ENCODE measurements around the gene LRCOL1. TPM values are rescaled to one million over a fixed set of nuclear protein-coding genes. Genes with fewer than 3 reads are reported as not detected.

The LRCOL1 gene
- total and polyA plus RNA-seq, 2 experiments from 2014 or later: 1.7 TPM; not detected in 1

DNA sequence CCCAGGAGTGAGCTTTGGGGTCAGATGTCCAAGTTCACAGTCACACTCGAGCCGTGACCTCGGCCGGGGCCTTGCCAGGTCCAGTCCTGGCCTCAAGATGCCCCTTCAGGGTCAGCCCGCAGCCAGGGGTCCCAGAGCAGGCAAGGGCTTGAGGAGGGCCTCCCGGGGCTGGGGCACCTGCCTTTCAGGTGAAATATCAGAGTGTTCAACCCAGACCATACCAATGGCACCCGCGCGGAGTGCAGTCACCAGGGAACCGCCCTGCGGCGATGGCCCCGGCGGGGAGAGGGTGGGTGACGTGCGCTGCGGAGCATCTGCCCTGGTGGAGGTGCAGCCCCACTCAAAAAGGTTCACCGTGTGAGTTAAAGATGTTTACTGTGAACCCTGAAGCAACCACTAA lies 16.9 kb downstream of the LRCOL1 start:
- H3K36me3 ChIP-seq (ENCODE audit: insufficient read depth): no peaks in the 10 kb centered on the region
- no peaks in the 10 kb centered on the region for H3K9me2 ChIP-seq (ENCODE audit: insufficient read depth)
- H3K79me2 ChIP-seq (replicated peaks; ENCODE audit: insufficient read depth): no peaks in the 10 kb centered on the region
- no peak overlapping the region for H3K4me2 ChIP-seq
- ATAC-seq: no peak
- Mint-ChIP-seq H3K36me3 (ENCODE audit: low read depth) (no peaks in the 10 kb centered on the region; the same call in 2 of the 3 replicates), H3K27ac (no peak overlapping the region), H3K9me3 (peaks cover 12% of the 10 kb centered on the region), H3K4me1 (peaks cover 6% of the 10 kb centered on the region; the same call in 2 of the 3 replicates), H3K4me3 (no peak overlapping the region), H3K27me3 (ENCODE audit: insufficient read depth, low read depth, poor library complexity) (peaks cover 80% of the 10 kb centered on the region)
- DNase-seq (ENCODE audit: low spot score): no peak
- H3K4me1 ChIP-seq (ENCODE audit: insufficient read depth): no peaks in the 10 kb centered on the region
- peaks cover 11% of the 10 kb centered on the region for H3F3A ChIP-seq (replicated peaks; ENCODE audit: low read depth)
- TF ChIP-seq ZNF114 (CRISPR knock-in tag; IDR thresholded peaks at IDR 0.05) (no peak), EZH2phosphoT487 (IDR thresholded peaks at IDR 0.05; ENCODE audit: unreplicated experiment) (no peak), CREB1 (CRISPR knock-in tag; IDR thresholded peaks at IDR 0.05; ENCODE audit: low read depth) (no peak), NANOG (IDR thresholded peaks at IDR 0.05; ENCODE audit: borderline replicate concordance) (no peak)
- TF ChIP-seq, protein P1, sequence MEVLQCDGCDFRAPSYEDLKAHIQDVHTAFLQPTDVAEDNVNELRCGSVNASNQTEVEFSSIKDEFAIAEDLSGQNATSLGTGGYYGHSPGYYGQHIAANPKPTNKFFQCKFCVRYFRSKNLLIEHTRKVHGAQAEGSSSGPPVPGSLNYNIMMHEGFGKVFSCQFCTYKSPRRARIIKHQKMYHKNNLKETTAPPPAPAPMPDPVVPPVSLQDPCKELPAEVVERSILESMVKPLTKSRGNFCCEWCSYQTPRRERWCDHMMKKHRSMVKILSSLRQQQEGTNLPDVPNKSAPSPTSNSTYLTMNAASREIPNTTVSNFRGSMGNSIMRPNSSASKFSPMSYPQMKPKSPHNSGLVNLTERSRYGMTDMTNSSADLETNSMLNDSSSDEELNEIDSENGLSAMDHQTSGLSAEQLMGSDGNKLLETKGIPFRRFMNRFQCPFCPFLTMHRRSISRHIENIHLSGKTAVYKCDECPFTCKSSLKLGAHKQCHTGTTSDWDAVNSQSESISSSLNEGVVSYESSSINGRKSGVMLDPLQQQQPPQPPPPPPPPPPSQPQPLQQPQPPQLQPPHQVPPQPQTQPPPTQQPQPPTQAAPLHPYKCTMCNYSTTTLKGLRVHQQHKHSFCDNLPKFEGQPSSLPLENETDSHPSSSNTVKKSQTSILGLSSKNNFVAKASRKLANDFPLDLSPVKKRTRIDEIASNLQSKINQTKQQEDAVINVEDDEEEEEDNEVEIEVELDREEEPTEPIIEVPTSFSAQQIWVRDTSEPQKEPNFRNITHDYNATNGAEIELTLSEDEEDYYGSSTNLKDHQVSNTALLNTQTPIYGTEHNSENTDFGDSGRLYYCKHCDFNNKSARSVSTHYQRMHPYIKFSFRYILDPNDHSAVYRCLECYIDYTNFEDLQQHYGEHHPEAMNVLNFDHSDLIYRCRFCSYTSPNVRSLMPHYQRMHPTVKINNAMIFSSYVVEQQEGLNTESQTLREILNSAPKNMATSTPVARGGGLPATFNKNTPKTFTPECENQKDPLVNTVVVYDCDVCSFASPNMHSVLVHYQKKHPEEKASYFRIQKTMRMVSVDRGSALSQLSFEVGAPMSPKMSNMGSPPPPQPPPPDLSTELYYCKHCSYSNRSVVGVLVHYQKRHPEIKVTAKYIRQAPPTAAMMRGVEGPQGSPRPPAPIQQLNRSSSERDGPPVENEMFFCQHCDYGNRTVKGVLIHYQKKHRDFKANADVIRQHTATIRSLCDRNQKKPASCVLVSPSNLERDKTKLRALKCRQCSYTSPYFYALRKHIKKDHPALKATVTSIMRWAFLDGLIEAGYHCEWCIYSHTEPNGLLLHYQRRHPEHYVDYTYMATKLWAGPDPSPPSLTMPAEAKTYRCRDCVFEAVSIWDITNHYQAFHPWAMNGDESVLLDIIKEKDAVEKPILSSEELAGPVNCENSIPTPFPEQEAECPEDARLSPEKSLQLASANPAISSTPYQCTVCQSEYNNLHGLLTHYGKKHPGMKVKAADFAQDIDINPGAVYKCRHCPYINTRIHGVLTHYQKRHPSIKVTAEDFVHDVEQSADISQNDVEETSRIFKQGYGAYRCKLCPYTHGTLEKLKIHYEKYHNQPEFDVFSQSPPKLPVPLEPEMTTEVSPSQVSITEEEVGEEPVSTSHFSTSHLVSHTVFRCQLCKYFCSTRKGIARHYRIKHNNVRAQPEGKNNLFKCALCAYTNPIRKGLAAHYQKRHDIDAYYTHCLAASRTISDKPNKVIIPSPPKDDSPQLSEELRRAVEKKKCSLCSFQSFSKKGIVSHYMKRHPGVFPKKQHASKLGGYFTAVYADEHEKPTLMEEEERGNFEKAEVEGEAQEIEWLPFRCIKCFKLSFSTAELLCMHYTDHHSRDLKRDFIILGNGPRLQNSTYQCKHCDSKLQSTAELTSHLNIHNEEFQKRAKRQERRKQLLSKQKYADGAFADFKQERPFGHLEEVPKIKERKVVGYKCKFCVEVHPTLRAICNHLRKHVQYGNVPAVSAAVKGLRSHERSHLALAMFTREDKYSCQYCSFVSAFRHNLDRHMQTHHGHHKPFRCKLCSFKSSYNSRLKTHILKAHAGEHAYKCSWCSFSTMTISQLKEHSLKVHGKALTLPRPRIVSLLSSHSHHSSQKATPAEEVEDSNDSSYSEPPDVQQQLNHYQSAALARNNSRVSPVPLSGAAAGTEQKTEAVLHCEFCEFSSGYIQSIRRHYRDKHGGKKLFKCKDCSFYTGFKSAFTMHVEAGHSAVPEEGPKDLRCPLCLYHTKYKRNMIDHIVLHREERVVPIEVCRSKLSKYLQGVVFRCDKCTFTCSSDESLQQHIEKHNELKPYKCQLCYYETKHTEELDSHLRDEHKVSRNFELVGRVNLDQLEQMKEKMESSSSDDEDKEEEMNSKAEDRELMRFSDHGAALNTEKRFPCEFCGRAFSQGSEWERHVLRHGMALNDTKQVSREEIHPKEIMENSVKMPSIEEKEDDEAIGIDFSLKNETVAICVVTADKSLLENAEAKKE (CRISPR knock-in tag; IDR thresholded peaks at IDR 0.05): no peak
- H3K4me3 ChIP-seq: no peak overlapping the region
- no peak overlapping the region for H2AFZ ChIP-seq
- H3K27ac ChIP-seq (ENCODE audit: low read depth): no peak overlapping the region
- peaks cover 86% of the 10 kb centered on the region for H3K27me3 ChIP-seq (ENCODE audit: insufficient read depth)
- H4K20me1 ChIP-seq (replicated peaks; ENCODE audit: insufficient read depth): no peaks in the 10 kb centered on the region

DNA sequence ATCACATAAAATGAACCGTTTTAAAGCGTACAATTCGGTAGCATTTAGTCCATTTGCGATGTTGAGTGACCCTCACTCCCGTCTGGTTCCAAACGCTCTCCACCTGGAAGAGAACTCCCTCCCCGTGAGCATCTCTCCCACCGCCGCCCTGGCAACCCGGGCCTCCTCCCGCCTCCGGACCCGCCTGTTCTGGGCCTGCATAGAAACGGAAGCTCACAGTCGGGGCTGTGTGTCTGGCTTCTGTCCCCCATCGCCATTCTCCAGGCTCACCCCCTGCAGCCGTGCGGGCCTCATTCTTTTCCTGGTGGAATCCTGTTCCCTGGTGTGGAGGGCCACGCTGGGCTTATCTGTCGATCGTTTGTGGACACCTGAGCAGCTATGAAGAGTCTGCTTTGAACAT lies 17.3 kb downstream of the LRCOL1 start:
- no peak for ATAC-seq
- no peaks in the 10 kb centered on the region for H3K9me2 ChIP-seq (ENCODE audit: insufficient read depth)
- Mint-ChIP-seq H3K9me3 (peaks cover 12% of the 10 kb centered on the region), H3K4me3 (no peak overlapping the region), H3K36me3 (ENCODE audit: low read depth) (no peaks in the 10 kb centered on the region; the same call in 2 of the 3 replicates), H3K27me3 (ENCODE audit: insufficient read depth, low read depth, poor library complexity) (peaks cover 83% of the 10 kb centered on the region), H3K27ac (no peak overlapping the region), H3K4me1 (peaks cover 6% of the 10 kb centered on the region; the same call in 2 of the 3 replicates)
- H3K27ac ChIP-seq (ENCODE audit: low read depth): no peak overlapping the region
- no peak overlapping the region for H3K4me3 ChIP-seq
- no peak overlapping the region for H3K4me2 ChIP-seq
- H3K4me1 ChIP-seq (ENCODE audit: insufficient read depth): no peaks in the 10 kb centered on the region
- DNase-seq (ENCODE audit: low spot score): no peak
- peaks cover 90% of the 10 kb centered on the region for H3K27me3 ChIP-seq (ENCODE audit: insufficient read depth)
- peaks cover 10% of the 10 kb centered on the region for H3F3A ChIP-seq (replicated peaks; ENCODE audit: low read depth)
- no peaks in the 10 kb centered on the region for H3K36me3 ChIP-seq (ENCODE audit: insufficient read depth)
- H4K20me1 ChIP-seq (replicated peaks; ENCODE audit: insufficient read depth): no peaks in the 10 kb centered on the region
- no peaks in the 10 kb centered on the region for H3K79me2 ChIP-seq (replicated peaks; ENCODE audit: insufficient read depth)
- no peak overlapping the region for H2AFZ ChIP-seq
- TF ChIP-seq NANOG (IDR thresholded peaks at IDR 0.05; ENCODE audit: borderline replicate concordance) (no peak), CREB1 (CRISPR knock-in tag; IDR thresholded peaks at IDR 0.05; ENCODE audit: low read depth) (no peak), ZNF331 (CRISPR knock-in tag; IDR thresholded peaks at IDR 0.05; ENCODE audit: low read depth) (no peak), ZNF114 (CRISPR knock-in tag; IDR thresholded peaks at IDR 0.05) (no peak), STAT1 (IDR thresholded peaks at IDR 0.05; ENCODE audit: unreplicated experiment) (no peak), JUNB (IDR thresholded peaks at IDR 0.05; ENCODE audit: unreplicated experiment) (no peak)
- TF ChIP-seq, protein P2, sequence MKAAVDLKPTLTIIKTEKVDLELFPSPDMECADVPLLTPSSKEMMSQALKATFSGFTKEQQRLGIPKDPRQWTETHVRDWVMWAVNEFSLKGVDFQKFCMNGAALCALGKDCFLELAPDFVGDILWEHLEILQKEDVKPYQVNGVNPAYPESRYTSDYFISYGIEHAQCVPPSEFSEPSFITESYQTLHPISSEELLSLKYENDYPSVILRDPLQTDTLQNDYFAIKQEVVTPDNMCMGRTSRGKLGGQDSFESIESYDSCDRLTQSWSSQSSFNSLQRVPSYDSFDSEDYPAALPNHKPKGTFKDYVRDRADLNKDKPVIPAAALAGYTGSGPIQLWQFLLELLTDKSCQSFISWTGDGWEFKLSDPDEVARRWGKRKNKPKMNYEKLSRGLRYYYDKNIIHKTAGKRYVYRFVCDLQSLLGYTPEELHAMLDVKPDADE (IDR thresholded peaks at IDR 0.05): no peak
- TF ChIP-seq, protein P3, sequence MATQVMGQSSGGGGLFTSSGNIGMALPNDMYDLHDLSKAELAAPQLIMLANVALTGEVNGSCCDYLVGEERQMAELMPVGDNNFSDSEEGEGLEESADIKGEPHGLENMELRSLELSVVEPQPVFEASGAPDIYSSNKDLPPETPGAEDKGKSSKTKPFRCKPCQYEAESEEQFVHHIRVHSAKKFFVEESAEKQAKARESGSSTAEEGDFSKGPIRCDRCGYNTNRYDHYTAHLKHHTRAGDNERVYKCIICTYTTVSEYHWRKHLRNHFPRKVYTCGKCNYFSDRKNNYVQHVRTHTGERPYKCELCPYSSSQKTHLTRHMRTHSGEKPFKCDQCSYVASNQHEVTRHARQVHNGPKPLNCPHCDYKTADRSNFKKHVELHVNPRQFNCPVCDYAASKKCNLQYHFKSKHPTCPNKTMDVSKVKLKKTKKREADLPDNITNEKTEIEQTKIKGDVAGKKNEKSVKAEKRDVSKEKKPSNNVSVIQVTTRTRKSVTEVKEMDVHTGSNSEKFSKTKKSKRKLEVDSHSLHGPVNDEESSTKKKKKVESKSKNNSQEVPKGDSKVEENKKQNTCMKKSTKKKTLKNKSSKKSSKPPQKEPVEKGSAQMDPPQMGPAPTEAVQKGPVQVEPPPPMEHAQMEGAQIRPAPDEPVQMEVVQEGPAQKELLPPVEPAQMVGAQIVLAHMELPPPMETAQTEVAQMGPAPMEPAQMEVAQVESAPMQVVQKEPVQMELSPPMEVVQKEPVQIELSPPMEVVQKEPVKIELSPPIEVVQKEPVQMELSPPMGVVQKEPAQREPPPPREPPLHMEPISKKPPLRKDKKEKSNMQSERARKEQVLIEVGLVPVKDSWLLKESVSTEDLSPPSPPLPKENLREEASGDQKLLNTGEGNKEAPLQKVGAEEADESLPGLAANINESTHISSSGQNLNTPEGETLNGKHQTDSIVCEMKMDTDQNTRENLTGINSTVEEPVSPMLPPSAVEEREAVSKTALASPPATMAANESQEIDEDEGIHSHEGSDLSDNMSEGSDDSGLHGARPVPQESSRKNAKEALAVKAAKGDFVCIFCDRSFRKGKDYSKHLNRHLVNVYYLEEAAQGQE (IDR thresholded peaks at IDR 0.05; ENCODE audit: unreplicated experiment): no peak
